ENCODE results near the gene ARMC12.

- TF ChIP-seq CTCF (conservative IDR thresholded peaks at IDR 0.05 in 1 of 2, IDR thresholded peaks at IDR 0.05 in 1 of 2; ENCODE audit: extremely low read depth in 1 of 2, insufficient read depth in 1 of 2, low read depth in 1 of 2, low read length in 2 of 2) (no peak), EZH2 (IDR thresholded peaks at IDR 0.05; ENCODE audit: borderline replicate concordance, low read length) (no peak)
Observed at GRCh38 chr6:35694462-35694861, 42.4 kb upstream of the ARMC12 start.
